ENCODE results near the gene C10orf62. TPM values are rescaled to one million over a fixed set of nuclear protein-coding genes. Genes with fewer than 3 reads are reported as not detected.

Gene C10orf62
- total and polyA plus RNA-seq, 2 donors (not counting 3 experiments of a cell fraction or from before 2014, with no cell fraction given), result not detected

DNA sequence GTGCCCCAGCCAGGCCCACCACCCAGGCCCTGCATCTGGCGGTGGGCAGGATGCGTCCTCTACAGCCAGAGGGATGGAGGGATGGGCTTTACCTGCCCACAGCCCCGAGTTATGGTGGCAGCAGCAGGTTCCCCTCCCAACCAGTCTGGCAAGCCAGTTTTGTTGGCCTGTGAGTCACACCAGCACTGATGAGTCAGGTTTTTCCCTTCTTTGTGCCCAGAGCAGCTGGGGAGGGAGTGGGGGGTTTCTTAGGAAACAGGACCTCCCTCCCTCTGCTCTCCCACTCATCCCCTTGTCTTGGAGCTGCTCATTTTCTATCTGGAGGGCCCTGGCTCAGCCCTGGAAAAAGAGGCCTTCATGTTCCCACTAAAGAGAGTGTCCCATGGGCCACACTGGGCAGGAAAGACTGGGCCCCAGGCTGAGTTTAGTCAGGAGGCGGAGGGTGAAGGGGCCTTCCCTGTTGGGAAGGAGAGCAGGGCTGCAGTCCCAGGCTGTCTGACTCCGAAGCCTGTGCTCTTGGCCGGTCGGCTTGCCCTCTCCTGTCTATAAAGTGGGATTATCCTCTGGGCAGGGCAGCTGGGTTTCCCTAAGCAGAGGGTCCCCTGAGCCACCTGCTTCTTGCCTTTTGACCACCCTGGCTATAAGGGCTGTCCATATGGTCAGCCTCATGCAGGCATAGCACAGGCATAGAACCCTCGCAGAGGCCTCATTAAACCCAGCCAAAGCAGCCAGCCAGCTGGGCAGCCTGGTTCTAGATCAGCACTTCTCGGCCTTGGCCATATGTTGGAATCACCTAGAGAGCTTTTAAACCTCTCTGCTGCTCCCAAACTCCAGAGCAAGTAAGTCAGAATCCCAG lies 47.1 kb upstream of the C10orf62 start:
- Histone ChIP-seq H3K9me1 (replicated peaks; ENCODE audit: control insufficient read depth, extremely low read depth, insufficient read depth, low read length) (no peaks in the 10 kb centered on the region), H3K27ac (ENCODE audit: insufficient read depth, low read depth, low read length) (peak overlapping the region; percentile 99), H3K27me3 (ENCODE audit: control insufficient read depth in 2 of 2, insufficient read depth in 2 of 2, low read length in 2 of 2) (no peaks in the 10 kb centered on the region), H3K4me1 (ENCODE audit: control insufficient read depth, extremely low read depth, insufficient read depth, low read length) (peaks cover 61% of the 10 kb centered on the region), H2AFZ (ENCODE audit: low read depth, low read length) (no peak overlapping the region), H3K36me3 (ENCODE audit: control insufficient read depth in 2 of 2, extremely low read depth in 1 of 2, insufficient read depth in 2 of 2, low read length in 2 of 2) (no peaks in the 10 kb centered on the region), H3K4me3 (replicated peaks in 1 of 3; ENCODE audit: insufficient read depth in 1 of 3, low read depth in 1 of 3, low read length in 3 of 3) (no peak overlapping the region), H4K20me1 (replicated peaks; ENCODE audit: control insufficient read depth, extremely low read depth, insufficient read depth, low read length) (no peaks in the 10 kb centered on the region), H3K9me3 (replicated peaks; ENCODE audit: control insufficient read depth, insufficient read depth, low read length) (no peaks in the 10 kb centered on the region), H3K79me2 (ENCODE audit: control insufficient read depth, insufficient read depth, low read length) (peaks cover 4% of the 10 kb centered on the region), H3K9ac (replicated peaks; ENCODE audit: extremely low read depth, insufficient read depth, low read length) (peak overlapping the region; percentile 84), H3K4me2 (ENCODE audit: insufficient read depth, low read length) (peak overlapping the region; percentile 38)
- FAIRE-seq (no peak), DNase-seq (ENCODE audit: low read depth, low spot score) (peak; percentile 98)
- POLR2A ChIA-PET, result interaction anchor here (1.0 to 2.2 kb wide), 3 partner anchors 9 to 43 kb away, joined by 3 to 8 read pairs (median 5); partner anchors contain the start of genes MMS19 and UBTD1
- CTCF ChIA-PET, result interaction anchor here (0.8 to 6.6 kb wide), 6 partner anchors 9 to 43 kb away, joined by 3 to 93 read pairs (median 6); partner anchors contain the start of gene UBTD1
- dilution Hi-C loops (cut with MboI; ENCODE audit: extremely low pct_ligation_motif_present, low sequenced_read_pairs), result no loop called here
- TF ChIP-seq JUN (IDR thresholded peaks at IDR 0.05; ENCODE audit: borderline replicate concordance, insufficient read depth, insufficient read length, low read depth) (peak; percentile 92), POLR2A (IDR thresholded peaks at IDR 0.05; ENCODE audit: low read depth, low read length) (peak; percentile 36), FOS (IDR thresholded peaks at IDR 0.05; ENCODE audit: borderline replicate concordance, insufficient read depth, low read length) (peak; percentile 99), GATA2 (IDR thresholded peaks at IDR 0.05; ENCODE audit: insufficient read depth, insufficient read length, low read depth, low read length) (no peak), POLR2AphosphoS5 (IDR thresholded peaks at IDR 0.05; ENCODE audit: insufficient read depth, low read depth, low read length) (peak; percentile 81), EZH2 (IDR thresholded peaks at IDR 0.05; ENCODE audit: borderline replicate concordance, low read depth, low read length, severe bottlenecking) (no peak)
- TSS peak; percentile 90 for BruUV-seq (replicated peaks)
- intact Hi-C loops (cut with micrococcal nuclease), result loop anchor here (1.0 to 2.0 kb wide), 6 partner anchors 24 to 96 kb away; partner anchors contain the start of genes EXOSC1, MMS19, UBTD1 and ZDHHC16

All from endothelial cell of umbilical vein (primary cell).